ENCODE data around the gene TP53BP2.

TP53BP2 gene

GRCh38 chr1:223785808-223786207 is 59.9 kb downstream of the TP53BP2 start:
- DNase-seq, result no peak

DNA sequence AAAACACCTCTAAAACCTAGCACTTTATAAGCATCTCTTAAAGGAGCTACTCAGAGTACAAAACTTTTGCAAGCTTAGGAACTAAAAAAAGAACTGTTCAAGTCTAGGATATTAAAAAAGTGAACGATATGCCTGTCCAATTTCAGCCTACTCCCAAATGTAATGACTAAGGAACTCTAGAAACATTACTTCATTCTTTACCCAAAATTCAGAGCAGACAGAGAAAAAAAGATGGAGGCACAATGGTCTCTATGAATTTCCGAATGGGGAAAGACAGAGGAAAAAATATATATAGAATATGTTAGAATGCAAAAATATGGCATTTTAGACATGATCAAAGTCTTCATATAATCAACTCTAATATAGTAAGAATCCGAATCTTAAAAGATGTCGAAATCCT is 61.2 kb downstream of the TP53BP2 start:
- no peak for DNase-seq

- DNase-seq, result no peak
Measured at GRCh38 chr1:223783676-223784075, 62.1 kb downstream of the TP53BP2 start.

DNA sequence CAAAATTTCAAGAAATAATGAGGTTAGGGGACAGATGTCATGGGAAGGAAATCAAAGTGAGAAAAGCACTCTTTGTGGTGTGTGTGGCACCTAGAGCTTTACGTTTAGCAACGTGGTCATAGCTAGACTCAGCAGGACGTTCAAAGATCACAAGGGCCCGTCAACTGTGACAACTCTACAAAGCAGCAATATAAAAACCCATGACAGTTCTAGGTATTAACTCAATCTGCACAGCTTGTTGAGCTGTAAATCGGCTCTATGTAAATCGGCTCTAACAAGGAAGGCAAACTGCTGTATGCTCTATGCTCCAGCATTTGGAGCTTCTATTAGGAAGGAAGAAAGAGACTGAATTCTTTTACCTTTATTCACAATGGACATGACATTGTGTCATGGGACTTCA is 64.8 kb downstream of the TP53BP2 start:
- DNase-seq, result no peak

- DNase-seq, result no peak
Measured at GRCh38 chr1:223780318-223780717, 65.4 kb downstream of the TP53BP2 start.

GRCh38 chr1:223776826-223777454 is 68.8 kb downstream of the TP53BP2 start:
- no peak for DNase-seq

DNA sequence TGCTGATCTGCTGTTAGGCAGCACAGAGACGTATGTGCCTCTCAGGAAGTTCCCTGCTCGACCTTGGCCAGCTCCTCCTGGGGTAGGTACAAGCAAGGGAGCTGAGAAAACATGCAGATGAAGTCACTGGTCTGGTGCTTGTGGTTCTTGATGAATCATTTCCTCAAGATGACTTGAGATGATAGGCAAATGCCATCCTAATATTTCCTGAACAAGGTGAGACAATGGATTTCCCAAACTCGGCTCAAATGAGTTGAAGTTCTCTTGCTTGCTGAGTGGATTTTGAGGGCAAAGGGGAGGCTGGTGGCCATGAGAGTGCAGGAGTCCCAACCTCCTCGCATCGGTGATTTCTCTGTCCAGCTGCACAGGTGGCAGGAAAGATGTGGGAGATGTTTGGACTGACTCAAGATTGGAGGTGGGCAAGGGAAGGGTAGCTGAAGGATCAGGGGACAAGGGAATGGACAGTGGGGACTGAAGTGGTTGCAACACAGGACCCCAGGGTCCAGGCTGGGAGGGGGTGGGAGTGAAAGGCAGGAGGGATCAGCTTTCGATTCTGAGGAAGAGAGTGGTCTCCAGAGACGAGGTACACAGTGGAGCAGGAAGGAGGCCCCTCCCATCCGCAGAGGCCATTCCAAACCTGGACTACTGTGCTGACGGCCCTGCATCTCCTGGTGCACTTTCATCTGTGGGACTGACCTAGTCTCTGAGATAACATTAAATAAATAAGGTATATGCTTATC is 69.5 kb downstream of the TP53BP2 start:
- DNase-seq, result no peak

DNA sequence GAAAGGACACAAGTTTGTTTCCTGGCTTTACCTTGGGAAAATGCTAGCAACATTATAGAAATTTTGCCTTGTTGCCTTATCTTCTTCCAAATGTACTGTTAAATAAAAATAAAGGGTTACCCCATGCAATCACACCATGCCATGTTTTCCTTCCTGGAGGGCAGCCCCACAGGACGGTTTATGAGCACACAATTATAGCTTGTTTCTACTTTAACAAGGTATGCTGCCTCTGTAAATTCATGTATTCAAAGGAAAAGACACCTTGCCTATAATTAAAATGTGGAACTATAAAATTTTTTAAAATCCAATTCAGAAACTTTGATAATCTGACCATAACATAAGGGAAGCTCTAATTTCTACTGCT is 70.1 kb downstream of the TP53BP2 start:
- no peak for DNase-seq

DNA sequence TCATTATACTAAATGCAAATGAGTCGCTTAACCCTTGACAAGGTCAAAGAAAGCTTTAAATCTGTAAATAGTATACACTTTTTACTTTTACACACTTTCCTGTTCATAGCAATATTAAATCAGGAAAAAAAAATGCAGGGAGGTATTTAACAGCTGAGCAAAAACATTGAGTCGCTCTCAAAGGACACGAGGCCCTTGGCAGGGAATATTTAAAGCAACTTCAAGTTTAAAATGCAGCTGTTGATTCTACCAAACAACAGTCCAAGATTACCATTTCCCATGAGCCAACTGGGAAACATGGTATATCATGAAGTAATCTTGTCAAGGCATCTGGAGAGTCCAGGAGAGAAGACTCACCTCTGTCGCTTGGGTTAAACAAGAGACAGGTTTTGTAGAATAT is 70.7 kb downstream of the TP53BP2 start:
- no peak for DNase-seq

DNA sequence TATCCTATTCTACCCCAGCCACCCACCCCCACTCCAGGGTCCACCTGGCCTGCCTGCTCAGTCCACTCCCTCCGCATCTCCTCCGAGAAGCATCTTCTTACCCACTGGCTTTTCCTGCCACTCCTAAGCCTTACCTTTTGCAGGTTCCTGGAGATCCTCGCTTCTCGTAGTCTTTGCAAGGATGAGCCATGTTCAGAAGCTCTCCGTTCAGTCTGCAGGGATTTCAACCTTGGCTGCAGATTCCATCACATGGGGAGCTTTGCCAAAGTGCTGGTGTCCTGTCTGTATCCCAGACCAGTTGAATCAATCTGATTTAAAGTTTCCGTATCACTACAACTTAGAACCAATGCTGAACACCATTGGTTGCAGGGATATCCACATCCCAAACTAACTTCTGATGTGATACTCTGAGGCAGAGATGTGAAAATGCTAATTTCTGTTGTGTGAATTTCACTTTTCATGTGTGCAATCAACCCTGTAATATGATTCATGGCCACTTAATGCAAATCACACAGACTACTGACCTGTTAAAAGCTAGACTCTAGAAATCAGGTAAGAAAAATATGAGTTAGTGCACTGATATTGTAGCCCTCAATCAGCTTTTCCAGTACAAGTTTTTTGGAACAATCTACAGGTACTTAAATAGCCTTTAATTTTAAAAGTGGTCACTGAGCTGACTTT is 71.5 kb downstream of the TP53BP2 start:
- DNase-seq, result no peak

DNA sequence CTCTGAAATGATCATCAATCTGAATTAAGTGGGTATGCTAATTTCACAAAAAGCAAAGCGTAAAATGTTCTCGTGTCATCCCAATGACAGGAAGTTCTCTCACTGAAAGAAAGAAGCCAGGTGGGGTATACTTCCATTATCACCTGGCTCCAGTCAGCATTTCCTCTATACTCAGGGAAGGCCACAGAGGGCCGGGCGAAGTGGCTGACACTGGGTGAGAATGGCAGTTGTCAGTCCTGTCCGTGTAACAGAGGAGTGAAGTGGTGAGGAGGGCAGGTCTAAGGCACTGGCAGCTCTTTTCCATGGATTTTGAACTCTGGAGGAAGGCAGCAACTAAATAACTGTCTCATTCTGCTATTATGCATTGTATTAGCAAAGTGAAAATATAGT is 73.0 kb downstream of the TP53BP2 start:
- DNase-seq, result no peak

GRCh38 chr1:223771814-223772770 is 73.7 kb downstream of the TP53BP2 start:
- DNase-seq, result no peak

GRCh38 chr1:223771469-223771813 is 74.3 kb downstream of the TP53BP2 start:
- no peak for DNase-seq

DNA sequence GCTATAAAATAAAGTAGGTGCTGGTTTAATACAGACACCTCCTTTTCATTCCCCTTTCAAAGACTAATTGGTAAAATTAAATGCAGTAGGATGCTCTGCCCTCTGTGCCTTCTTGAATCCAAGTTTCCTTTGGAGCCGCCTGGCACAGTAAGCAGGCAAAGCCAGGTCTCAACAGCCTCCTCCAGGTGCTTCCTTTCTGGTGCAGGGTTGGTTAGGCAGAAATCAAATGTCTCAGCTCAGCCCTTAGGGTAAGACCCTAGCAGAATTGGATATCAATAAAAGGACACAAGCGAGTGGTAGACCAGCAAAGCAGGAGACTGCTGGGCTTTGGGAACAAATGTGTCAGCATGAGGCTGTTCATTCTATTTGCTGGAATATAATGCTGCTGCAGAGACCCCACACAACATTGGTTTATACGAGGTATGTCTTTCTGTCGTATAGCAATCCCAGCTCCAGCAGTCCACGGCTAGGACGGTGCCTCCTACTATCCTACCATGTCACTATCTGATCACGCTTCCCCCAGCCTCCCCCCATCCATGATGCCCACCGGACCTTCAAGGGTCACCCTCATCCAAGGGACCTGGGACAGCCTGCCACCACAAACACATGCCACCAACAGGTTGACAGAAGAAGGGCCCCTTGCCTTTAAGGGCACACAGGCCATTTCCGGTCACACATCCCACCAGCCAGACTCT is 75.0 kb downstream of the TP53BP2 start:
- DNase-seq, result no peak

GRCh38 chr1:223765719-223766340 is 79.9 kb downstream of the TP53BP2 start:
- no peak for DNase-seq

- no peak for DNase-seq
Measured at GRCh38 chr1:223765036-223765718, 80.6 kb downstream of the TP53BP2 start.

- DNase-seq, result no peak
Measured at GRCh38 chr1:223763881-223764280, 81.9 kb downstream of the TP53BP2 start.

- no peak for DNase-seq
Measured at GRCh38 chr1:223763251-223763650, 82.5 kb downstream of the TP53BP2 start.

- no peak for DNase-seq
Measured at GRCh38 chr1:223761411-223761810, 84.3 kb downstream of the TP53BP2 start.

GRCh38 chr1:223760833-223761232 is 84.9 kb downstream of the TP53BP2 start:
- no peak for DNase-seq

DNA sequence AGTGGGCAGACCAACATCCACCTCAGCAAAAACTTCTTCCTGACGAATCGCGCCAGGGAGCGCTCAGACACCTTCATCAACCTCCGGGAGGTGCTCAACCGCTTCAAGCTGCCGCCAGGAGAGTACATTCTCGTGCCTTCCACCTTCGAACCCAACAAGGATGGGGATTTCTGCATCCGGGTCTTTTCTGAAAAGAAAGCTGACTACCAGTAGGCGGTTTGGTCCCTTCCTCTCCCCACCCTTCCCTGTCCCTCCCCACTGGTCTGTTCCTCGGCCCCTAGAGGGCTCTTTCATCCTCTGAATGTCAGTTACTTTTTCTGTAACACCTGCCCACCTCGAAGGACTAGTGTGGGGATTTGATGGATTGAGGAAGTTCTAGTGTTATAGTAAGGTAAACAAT is 86.5 kb downstream of the TP53BP2 start:
- DNase-seq, result no peak

DNA sequence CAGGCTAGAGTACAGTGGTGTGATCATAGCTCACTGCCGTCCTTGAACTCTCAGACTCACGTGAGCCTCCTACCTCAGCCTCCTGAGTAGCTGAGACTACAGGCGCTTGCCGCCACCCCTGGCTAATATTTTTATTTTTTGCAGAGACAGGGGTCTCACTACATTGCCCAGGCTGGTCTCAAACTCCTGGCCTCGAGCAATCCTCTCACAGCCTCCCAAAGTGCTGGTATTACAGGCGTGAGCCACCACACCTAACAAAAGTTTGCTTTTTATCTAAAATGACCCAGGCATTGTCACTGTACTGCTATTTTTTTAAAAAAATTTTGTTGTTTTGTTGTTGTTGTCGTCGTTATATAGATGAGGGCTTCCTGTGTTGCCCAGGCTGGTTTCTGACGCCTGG is 87.0 kb downstream of the TP53BP2 start:
- DNase-seq, result no peak

All from DMS79 treated with DMSO at 0.1 percent for 48 hours (cell line).